ENCODE results near the gene ABLIM2. TPM values are rescaled to one million over a fixed set of nuclear protein-coding genes. Genes with fewer than 3 reads are reported as not detected.

ABLIM2 gene
- total and polyA plus RNA-seq, 10 of the 15 experiments (the other 5 are each of a cell fraction or from before 2014, with no cell fraction given) = 0.03 to 0.15 (median 0.05) TPM; not detected in 7

- H3K9ac ChIP-seq (ENCODE audit: control insufficient read depth, insufficient read depth, low read length) = no peak overlapping the region
- no peaks in the 10 kb centered on the region for H3K36me3 ChIP-seq (ENCODE audit: control insufficient read depth in 2 of 2, insufficient read depth in 2 of 2, low read length in 1 of 2)
- POLR2A ChIA-PET = no interaction called here
- in situ Hi-C loops (cut with MboI) (no loop called here), intact Hi-C loops (cut with micrococcal nuclease; ENCODE audit: unreplicated experiment) (no loop called here)
- no peaks in the 10 kb centered on the region for H3K4me1 ChIP-seq (ENCODE audit: control insufficient read depth, insufficient read depth, low read length)
- 49% methylated on average over 31 of the region's 32 CpGs for WGBS (ENCODE audit: insufficient coverage, insufficient replicate concordance, low lambda C conversion rate, missing lambda C conversion rate)
- SMC1A ChIA-PET (ENCODE audit: uncharacterized antibody, unreplicated experiment) = no interaction called here
- H3K27ac ChIP-seq (ENCODE audit: control insufficient read depth, insufficient read depth) = no peak overlapping the region
- DNase-seq (ENCODE audit: low read depth, low spot score) (no peak), FAIRE-seq (no peak), ATAC-seq (no peak)
- no peak overlapping the region for H3K4me2 ChIP-seq (ENCODE audit: control insufficient read depth, insufficient read depth)
- H4K20me1 ChIP-seq (ENCODE audit: control insufficient read depth, insufficient read depth) = no peaks in the 10 kb centered on the region
- TF ChIP-seq CREB1 (IDR thresholded peaks at IDR 0.05; ENCODE audit: low read depth) = no peak
- RAD21 ChIA-PET (ENCODE audit: unreplicated experiment) = no interaction called here
- no peak overlapping the region for H2AFZ ChIP-seq (ENCODE audit: control insufficient read depth, low read depth, low read length)
- no peaks in the 10 kb centered on the region for H3K79me2 ChIP-seq (ENCODE audit: control insufficient read depth, insufficient read depth, low read length)
- H3K27me3 ChIP-seq (replicated peaks in 1 of 2; ENCODE audit: control insufficient read depth in 2 of 2, insufficient read depth in 2 of 2, low read length in 1 of 2) = no peaks in the 10 kb centered on the region; a peak in 1 of 4 replicates
- no peak overlapping the region for H3K4me3 ChIP-seq
- CTCF ChIA-PET = no interaction called here
- no TSS peak for BruUV-seq (replicated peaks)
- no peaks in the 10 kb centered on the region for H3K9me3 ChIP-seq (replicated peaks; ENCODE audit: control insufficient read depth, insufficient read depth, low read length)
Measured at GRCh38 chr4:8105306-8106100, 53.1 kb downstream of the ABLIM2 start.

DNA sequence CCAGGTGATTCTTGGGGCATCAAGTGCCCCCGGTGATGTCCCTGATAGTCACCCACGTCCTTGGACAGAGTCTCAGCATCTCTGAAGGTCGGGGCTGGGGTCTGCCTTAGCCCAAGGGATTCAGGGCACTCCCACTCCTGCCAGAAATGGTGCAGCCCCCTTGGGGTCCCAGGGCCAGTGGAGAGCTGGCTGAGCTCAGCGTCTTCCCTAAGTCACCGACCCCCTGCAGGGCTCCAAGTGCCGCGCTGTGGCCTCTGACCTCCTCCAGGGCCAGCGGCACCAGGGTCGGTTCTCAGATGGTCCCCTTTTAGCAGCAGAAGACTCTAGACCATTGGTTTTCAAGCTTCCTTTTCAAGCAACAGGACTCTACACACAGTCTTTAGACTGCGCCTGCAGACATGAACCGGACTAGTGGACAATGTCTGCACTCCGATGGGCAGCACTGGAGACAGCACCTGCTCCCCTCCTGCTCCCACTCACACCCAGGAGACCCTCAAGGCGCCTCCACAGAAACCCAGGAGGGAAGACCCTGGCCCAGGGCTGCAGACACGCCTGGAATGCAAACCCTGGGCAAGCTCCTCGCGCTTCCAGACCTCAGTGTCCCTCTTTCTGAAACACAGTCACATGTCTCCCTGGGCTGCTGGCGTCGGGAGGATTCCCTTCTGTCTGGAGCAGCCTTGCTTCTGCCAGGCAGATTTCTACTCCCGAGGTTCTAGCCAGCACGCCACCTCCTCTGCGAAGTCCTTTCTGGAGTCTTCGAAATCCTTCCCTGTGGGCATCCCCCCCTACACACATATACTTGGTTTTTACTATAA lies 53.9 kb downstream of the ABLIM2 start:
- H3K36me3 ChIP-seq (ENCODE audit: control insufficient read depth in 2 of 2, insufficient read depth in 2 of 2, low read length in 1 of 2) = no peaks in the 10 kb centered on the region
- no peak for ATAC-seq
- CTCF ChIA-PET = no interaction called here
- no peaks in the 10 kb centered on the region for H4K20me1 ChIP-seq (ENCODE audit: control insufficient read depth, insufficient read depth)
- no peak overlapping the region for H3K27ac ChIP-seq (ENCODE audit: control insufficient read depth, insufficient read depth)
- no peak overlapping the region for H3K4me3 ChIP-seq
- in situ Hi-C loops (cut with MboI) (no loop called here), intact Hi-C loops (cut with micrococcal nuclease; ENCODE audit: unreplicated experiment) (no loop called here)
- H3K27me3 ChIP-seq (replicated peaks in 1 of 2; ENCODE audit: control insufficient read depth in 2 of 2, insufficient read depth in 2 of 2, low read length in 1 of 2) = no peaks in the 10 kb centered on the region
- no peak overlapping the region for H3K4me2 ChIP-seq (ENCODE audit: control insufficient read depth, insufficient read depth)
- SMC1A ChIA-PET (ENCODE audit: uncharacterized antibody, unreplicated experiment) = no interaction called here
- RAD21 ChIA-PET (ENCODE audit: unreplicated experiment) = no interaction called here
- H3K9me3 ChIP-seq (replicated peaks; ENCODE audit: control insufficient read depth, insufficient read depth, low read length) = no peaks in the 10 kb centered on the region
- no peaks in the 10 kb centered on the region for H3K79me2 ChIP-seq (ENCODE audit: control insufficient read depth, insufficient read depth, low read length)
- TF ChIP-seq CBX3 (IDR thresholded peaks at IDR 0.05; ENCODE audit: borderline replicate concordance, low read depth) (no peak), HDAC2 (IDR thresholded peaks at IDR 0.05) (no peak), CHD2 (IDR thresholded peaks at IDR 0.05; ENCODE audit: borderline replicate concordance, low read depth, low read length) (no peak), NR2C2 (IDR thresholded peaks at IDR 0.05; ENCODE audit: borderline replicate concordance, control insufficient read depth, insufficient read length, low read depth) (no peak), SMAD1 (IDR thresholded peaks at IDR 0.05; ENCODE audit: low read depth, partially characterized antibody) (no peak), RELB (IDR thresholded peaks at IDR 0.05; ENCODE audit: low read depth) (no peak), CEBPB (IDR thresholded peaks at IDR 0.05; ENCODE audit: borderline replicate concordance in 1 of 2, low read depth in 2 of 2, low read length in 2 of 2) (no peak), NR2F1 (conservative IDR thresholded peaks at IDR 0.05) (no peak), SUZ12 (IDR thresholded peaks at IDR 0.05; ENCODE audit: unreplicated experiment) (no peak), MXI1 (IDR thresholded peaks at IDR 0.05; ENCODE audit: low read depth, low read length) (no peak)
- TF ChIP-seq, protein P1, sequence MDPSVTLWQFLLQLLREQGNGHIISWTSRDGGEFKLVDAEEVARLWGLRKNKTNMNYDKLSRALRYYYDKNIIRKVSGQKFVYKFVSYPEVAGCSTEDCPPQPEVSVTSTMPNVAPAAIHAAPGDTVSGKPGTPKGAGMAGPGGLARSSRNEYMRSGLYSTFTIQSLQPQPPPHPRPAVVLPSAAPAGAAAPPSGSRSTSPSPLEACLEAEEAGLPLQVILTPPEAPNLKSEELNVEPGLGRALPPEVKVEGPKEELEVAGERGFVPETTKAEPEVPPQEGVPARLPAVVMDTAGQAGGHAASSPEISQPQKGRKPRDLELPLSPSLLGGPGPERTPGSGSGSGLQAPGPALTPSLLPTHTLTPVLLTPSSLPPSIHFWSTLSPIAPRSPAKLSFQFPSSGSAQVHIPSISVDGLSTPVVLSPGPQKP (IDR thresholded peaks at IDR 0.05; ENCODE audit: low read depth, low read length) = no peak
- no peak for FAIRE-seq
- POLR2A ChIA-PET = no interaction called here
- no peak overlapping the region for H3K9ac ChIP-seq (ENCODE audit: control insufficient read depth, insufficient read depth, low read length)
- H3K4me1 ChIP-seq (ENCODE audit: control insufficient read depth, insufficient read depth, low read length) = no peaks in the 10 kb centered on the region
- H2AFZ ChIP-seq (ENCODE audit: control insufficient read depth, low read depth, low read length) = no peak overlapping the region
- BruUV-seq (replicated peaks) = no TSS peak
- DNase-seq (ENCODE audit: low read depth, low spot score) = no peak
- 31% methylated on average over 22 of the region's 22 CpGs for WGBS (ENCODE audit: insufficient coverage, insufficient replicate concordance, low lambda C conversion rate, missing lambda C conversion rate)
